Tibial artery (tissue), 4 donors: Measurements from ENCODE around the gene PUM1.

ENCODE experiments used
- DNase-seq, 2 donors: peaks; one replicate each; pipeline ENCODE4 v3.0.0-alpha.2; 2019
- H3K27ac ChIP-seq, 2 donors: fragments of 200-600 bp; sonication (generic) in 1 of 2; 1 replicate in 1 of 2; 2 replicates in 1 of 2; pipeline ENCODE4 v1.5.1; 2018 to 2019; ENCODE audit warnings: mild to moderate bottlenecking in 1 of 2
- H3K27me3 ChIP-seq, 2 donors: fragments of 200-600 bp; sonication (generic) in 1 of 2; one replicate each; pipeline versions ENCODE4 v1.5.1 to v1.6.0; 2016 to 2019
- H3K36me3 ChIP-seq, 3 donors: fragments of 200-600 bp; sonication (generic) in 2 of 3; one replicate each; pipeline ENCODE4 v1.5.1; 2016 to 2019; ENCODE audit warnings: mild to moderate bottlenecking in 2 of 3
- H3K4me1 ChIP-seq, 4 donors: fragments of 200-600 bp; sonication (generic) in 2 of 4; 1 replicate in 3 of 4; 2 replicates in 1 of 4; pipeline ENCODE4 v1.5.1; 2016 to 2019
- H3K4me3 ChIP-seq, 2 donors: fragments of 200-600 bp; sonication (generic) in 1 of 2; 1 replicate in 1 of 2; 2 replicates in 1 of 2; pipeline ENCODE4 v1.5.1; 2018 to 2019; ENCODE audit warnings: mild to moderate bottlenecking in 2 of 2
- H3K9me3 ChIP-seq, 3 donors: fragments of 200-600 bp; sonication (generic) in 1 of 3; one replicate each; pipeline ENCODE4 v1.5.1; 2016 to 2019
- intact Hi-C: fragments of 100-400 bp; cut with DNase I; formaldehyde crosslinking; loops from one replicate; pipeline ENCODE4 v1.15.0; 2023; ENCODE audit warnings: low total_unique reads
- TF ChIP-seq, protein P1 (sequence below), 2 experiments: fragments of 200-600 bp in 1 of 2; fragments of 450-650 bp in 1 of 2; IDR thresholded peaks; one replicate each; pipeline ENCODE4 v1.5.1; 2017 to 2019; ENCODE audit warnings: antibody characterized with exemption in 2 of 2, mild to moderate bottlenecking in 1 of 2, moderate library complexity in 1 of 2

Gene PUM1

GRCh38 chr1:30912913-30913652 is 152.4 kb downstream of the PUM1 start:
- H3K4me1 ChIP-seq: peaks cover 0 to 10% (median 8%) of the 10 kb centered on the region in 4 donors
- H3K36me3 ChIP-seq: no peaks in the 10 kb centered on the region
- no peaks in the 10 kb centered on the region for H3K9me3 ChIP-seq
- H3K4me3 ChIP-seq: no peak overlapping the region
- intact Hi-C loops: loop anchor here (2.0 to 5.0 kb wide), 2 partner anchors 112 to 191 kb away; partner anchors contain the start of gene MATN1
- H3K27me3 ChIP-seq: no peaks in the 10 kb centered on the region
- peak; percentile 78 to 87 for DNase-seq
- H3K27ac ChIP-seq: no peak overlapping the region
- TF ChIP-seq, protein P1, sequence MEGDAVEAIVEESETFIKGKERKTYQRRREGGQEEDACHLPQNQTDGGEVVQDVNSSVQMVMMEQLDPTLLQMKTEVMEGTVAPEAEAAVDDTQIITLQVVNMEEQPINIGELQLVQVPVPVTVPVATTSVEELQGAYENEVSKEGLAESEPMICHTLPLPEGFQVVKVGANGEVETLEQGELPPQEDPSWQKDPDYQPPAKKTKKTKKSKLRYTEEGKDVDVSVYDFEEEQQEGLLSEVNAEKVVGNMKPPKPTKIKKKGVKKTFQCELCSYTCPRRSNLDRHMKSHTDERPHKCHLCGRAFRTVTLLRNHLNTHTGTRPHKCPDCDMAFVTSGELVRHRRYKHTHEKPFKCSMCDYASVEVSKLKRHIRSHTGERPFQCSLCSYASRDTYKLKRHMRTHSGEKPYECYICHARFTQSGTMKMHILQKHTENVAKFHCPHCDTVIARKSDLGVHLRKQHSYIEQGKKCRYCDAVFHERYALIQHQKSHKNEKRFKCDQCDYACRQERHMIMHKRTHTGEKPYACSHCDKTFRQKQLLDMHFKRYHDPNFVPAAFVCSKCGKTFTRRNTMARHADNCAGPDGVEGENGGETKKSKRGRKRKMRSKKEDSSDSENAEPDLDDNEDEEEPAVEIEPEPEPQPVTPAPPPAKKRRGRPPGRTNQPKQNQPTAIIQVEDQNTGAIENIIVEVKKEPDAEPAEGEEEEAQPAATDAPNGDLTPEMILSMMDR (IDR thresholded peaks at IDR 0.05): no peak

- Histone ChIP-seq H3K27me3 (no peaks in the 10 kb centered on the region), H3K36me3 (no peaks in the 10 kb centered on the region), H3K4me1 (peaks cover 0 to 18% (median 14%) of the 10 kb centered on the region in 4 donors), H3K27ac (no peak overlapping the region), H3K9me3 (no peaks in the 10 kb centered on the region), H3K4me3 (no peak overlapping the region)
- DNase-seq: no peak
- intact Hi-C loops: loop anchor here (2.0 to 5.0 kb wide), 2 partner anchors 111 to 190 kb away; partner anchors contain the start of gene MATN1
- TF ChIP-seq, protein P1 (IDR thresholded peaks at IDR 0.05): no peak
These were observed 153.3 kb downstream of the PUM1 start for GRCh38 chr1:30912224-30912623.

DNA sequence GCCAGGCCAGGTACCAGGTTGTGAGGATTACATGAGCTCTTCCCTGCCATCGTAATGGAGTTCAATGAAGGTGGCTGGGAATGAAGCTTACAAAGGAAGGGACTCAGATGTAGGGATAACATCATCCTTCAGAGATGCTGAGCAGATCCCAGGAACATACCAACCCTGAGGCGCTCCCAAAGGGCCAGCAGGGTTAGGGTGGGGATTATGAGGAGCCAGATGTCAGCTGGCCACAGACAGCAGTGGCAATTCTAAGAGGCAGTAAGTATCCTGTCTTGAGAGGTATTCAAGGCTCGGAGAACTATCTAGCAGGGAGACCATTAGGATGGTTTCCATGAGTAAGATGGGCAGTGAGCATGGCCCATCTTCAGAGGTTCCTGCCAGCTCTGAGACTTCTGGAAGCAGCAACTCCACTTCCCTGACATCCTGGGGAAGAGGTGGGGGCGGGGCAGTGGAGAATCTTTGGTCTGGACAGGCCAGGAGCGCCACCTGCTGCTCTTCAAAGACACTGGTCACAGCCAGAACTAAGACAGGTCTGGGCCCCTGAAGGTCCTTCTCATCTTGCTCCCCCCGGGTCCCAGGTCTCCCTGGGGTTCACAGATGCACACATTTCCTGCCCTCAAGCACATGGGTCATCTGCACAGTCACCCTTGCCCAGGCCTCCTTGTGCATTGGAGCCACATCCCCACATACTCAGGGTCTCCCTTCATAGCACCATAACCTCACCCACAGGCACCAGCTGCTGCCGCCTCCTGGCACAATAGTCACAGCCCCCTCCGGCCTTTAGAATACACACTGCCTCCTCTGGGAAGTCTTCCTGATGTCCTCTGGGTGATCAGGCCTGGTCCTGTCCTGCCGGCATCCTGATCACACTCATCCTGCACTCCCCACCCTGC is 154.2 kb downstream of the PUM1 start:
- Histone ChIP-seq H3K27ac (no peak overlapping the region), H3K4me3 (no peak overlapping the region), H3K9me3 (no peaks in the 10 kb centered on the region), H3K27me3 (no peaks in the 10 kb centered on the region), H3K4me1 (peaks cover 0 to 27% (median 19%) of the 10 kb centered on the region in 4 donors), H3K36me3 (no peaks in the 10 kb centered on the region)
- intact Hi-C loops: loop anchor here (1.0 to 5.0 kb wide), 2 partner anchors 129 to 189 kb away; partner anchors contain the start of gene MATN1
- TF ChIP-seq, protein P1 (IDR thresholded peaks at IDR 0.05): peak; percentile 88 to 94
- peak; percentile 91 to 92 for DNase-seq

DNA sequence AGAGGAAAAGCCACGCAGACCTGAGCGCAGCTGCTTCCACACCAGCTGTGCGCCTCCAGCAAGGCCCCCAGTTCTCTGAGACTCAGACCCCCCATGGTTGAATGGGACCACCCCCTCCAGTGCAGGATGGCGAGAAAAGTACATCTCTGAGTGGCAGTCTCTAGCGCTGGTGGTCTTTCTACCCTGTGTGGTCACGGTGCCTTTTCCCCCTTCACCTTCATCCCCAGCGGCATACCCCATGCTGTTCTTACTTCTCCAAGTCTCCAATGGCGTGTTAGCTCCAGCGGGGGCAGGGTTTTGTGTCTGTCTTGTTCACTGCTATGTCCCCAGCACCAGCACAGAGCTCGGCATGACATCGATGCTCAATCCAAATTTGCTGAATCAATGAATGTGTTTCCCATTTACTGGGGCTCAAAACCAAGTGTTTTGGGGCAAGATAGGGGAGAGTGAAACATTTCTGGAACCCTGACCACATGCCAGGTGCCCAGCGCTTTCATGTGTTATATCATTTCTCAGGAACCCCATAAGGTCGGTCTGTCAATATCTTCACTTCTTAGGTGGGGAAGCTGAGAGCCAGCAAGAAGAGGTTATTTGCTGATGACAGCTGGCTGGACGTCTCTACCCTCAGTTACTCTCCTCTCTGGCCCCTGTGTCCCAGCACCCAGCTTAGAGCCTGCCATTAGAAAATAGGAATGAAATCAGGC is 156.0 kb downstream of the PUM1 start:
- peaks cover 0 to 36% (median 26%) of the 10 kb centered on the region in 4 donors for H3K4me1 ChIP-seq
- intact Hi-C loops: loop anchor here (5.0 kb wide), 1 partner anchor 187 kb away; the partner anchor contains the start of gene MATN1
- no peaks in the 10 kb centered on the region for H3K27me3 ChIP-seq
- H3K36me3 ChIP-seq: no peaks in the 10 kb centered on the region
- TF ChIP-seq, protein P1 (IDR thresholded peaks at IDR 0.05): no peak
- H3K4me3 ChIP-seq: peak overlapping the region; percentile 55 to 64
- H3K9me3 ChIP-seq: no peaks in the 10 kb centered on the region
- DNase-seq: peak in 1 of 2 donors; percentile 32
- H3K27ac ChIP-seq: peak overlapping the region; percentile 58 to 66
